ENCODE measurements around the gene SLK.

Gene SLK

GRCh38 chr10:103969436-103969835 lies 2.5 kb downstream of the SLK start:
- no peak for DNase-seq (ENCODE audit: low read depth)
- no peak overlapping the region for H3K4me3 ChIP-seq (ENCODE audit: low read depth, low read length)
- TF ChIP-seq, protein P1, sequence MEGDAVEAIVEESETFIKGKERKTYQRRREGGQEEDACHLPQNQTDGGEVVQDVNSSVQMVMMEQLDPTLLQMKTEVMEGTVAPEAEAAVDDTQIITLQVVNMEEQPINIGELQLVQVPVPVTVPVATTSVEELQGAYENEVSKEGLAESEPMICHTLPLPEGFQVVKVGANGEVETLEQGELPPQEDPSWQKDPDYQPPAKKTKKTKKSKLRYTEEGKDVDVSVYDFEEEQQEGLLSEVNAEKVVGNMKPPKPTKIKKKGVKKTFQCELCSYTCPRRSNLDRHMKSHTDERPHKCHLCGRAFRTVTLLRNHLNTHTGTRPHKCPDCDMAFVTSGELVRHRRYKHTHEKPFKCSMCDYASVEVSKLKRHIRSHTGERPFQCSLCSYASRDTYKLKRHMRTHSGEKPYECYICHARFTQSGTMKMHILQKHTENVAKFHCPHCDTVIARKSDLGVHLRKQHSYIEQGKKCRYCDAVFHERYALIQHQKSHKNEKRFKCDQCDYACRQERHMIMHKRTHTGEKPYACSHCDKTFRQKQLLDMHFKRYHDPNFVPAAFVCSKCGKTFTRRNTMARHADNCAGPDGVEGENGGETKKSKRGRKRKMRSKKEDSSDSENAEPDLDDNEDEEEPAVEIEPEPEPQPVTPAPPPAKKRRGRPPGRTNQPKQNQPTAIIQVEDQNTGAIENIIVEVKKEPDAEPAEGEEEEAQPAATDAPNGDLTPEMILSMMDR (IDR thresholded peaks at IDR 0.05; ENCODE audit: control insufficient read depth, extremely low read depth, insufficient read depth) = no peak

- H3K4me3 ChIP-seq (ENCODE audit: low read depth, low read length) = no peak overlapping the region
- DNase-seq (ENCODE audit: low read depth) = no peak
Observed at GRCh38 chr10:103969857-103970627, 3.1 kb downstream of the SLK start.

DNA sequence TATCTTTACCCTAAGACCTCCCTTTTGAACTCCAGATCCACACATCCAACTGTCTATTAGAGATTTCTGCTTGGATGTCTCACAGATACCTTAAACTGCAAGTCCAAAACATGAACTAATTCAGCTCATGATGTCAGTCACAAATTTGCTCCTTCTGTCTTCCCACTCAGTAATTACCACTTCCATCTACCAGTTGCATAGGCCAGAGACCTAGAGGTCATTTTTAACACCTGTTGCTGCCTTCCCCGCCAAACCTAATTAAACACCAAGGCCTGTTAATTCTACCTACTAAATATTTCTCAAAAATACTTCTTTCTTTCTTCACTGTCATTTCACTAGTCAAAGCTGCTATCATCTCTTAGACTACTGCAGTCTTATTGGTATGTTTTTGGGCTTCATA lies 8.2 kb downstream of the SLK start:
- H3K4me3 ChIP-seq (ENCODE audit: low read depth, low read length) = no peak overlapping the region
- DNase-seq (ENCODE audit: low read depth) = no peak
- TF ChIP-seq, protein P1 (IDR thresholded peaks at IDR 0.05; ENCODE audit: control insufficient read depth, extremely low read depth, insufficient read depth) = no peak

More at GRCh38 chr10:103969857-103970627, 3.1 kb downstream of the SLK start:
- TF ChIP-seq, protein P1 (IDR thresholded peaks at IDR 0.05; ENCODE audit: control insufficient read depth, extremely low read depth, insufficient read depth) = no peak

DNA sequence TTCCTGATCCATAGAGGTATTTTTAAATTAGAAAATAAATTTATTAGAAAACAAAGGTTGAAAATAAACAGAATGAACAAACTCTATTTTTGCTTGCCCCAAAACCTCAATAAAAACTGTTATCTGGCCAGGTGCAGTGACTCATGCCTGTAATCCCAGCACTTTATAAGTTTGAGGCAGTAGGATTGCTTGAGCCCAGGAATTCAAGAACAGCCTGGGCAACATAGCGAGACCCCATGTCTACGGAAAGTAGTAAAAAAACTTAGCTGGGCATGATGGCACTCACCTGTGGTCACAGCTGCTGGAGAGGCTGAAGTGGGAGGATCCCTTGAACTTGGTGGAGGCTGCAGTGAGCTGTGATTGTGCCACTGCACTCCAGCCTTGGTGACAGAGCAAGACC lies 10.3 kb downstream of the SLK start:
- DNase-seq (ENCODE audit: low read depth) = no peak
- TF ChIP-seq, protein P1 (IDR thresholded peaks at IDR 0.05; ENCODE audit: control insufficient read depth, extremely low read depth, insufficient read depth) = no peak
- no peak overlapping the region for H3K4me3 ChIP-seq (ENCODE audit: low read depth, low read length)

DNA sequence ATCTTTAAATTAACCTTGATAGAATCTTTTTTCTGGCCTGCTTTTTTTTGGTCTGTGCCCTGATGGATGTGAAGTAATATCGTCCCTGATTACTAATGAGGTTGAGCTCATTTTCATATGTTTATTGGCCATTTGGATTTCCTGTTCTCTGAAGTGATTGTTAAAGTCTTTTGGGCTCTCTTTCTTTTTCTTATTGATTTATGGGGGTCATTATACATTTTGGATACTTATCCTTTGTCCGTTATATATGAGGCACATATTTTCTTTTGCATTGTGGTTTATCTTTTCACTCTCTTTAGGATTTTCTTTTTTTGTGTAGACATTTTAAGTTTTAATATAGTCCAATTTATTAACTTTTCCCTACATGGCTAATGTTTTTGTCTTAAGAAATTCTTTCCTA lies 12.6 kb downstream of the SLK start:
- DNase-seq (ENCODE audit: low read depth) = no peak
- no peak overlapping the region for H3K4me3 ChIP-seq (ENCODE audit: low read depth, low read length)
- TF ChIP-seq, protein P1 (IDR thresholded peaks at IDR 0.05; ENCODE audit: control insufficient read depth, extremely low read depth, insufficient read depth) = no peak

DNA sequence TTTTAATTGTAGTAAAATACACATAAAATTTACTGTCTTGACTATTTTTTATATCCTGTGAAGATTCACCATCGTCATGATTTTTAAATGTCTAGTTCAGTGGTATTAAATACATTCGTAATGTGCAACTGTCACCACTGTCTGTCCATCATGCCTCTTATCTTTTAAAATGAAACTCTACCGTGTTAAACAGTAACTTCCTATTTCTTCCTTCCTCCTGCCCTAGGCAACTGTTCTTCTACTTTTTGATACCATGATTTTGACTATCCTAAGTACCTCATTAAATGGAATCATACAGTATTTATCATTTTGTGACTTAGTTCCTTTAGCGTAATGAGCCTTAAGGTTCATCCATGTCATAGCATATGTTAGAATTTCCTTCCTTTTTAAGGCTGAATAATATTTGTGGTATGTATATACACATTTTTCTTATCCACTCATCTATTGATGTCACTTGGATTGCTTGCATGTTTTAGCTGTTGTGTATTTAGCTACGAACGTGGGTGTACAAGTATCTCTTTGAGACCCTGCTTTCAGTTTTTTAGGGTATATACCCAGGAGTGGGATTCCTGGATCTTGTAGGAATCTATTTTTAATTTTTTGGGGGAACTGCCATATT lies 13.5 kb downstream of the SLK start:
- TF ChIP-seq, protein P1 (IDR thresholded peaks at IDR 0.05; ENCODE audit: control insufficient read depth, extremely low read depth, insufficient read depth) = no peak
- no peak for DNase-seq (ENCODE audit: low read depth)
- H3K4me3 ChIP-seq (ENCODE audit: low read depth, low read length) = no peak overlapping the region

Measured in LNCaP clone FGC (cell line).